NCI-H128 (cell line): ENCODE results near the gene SLC25A20.
"Not testable (repeated sequence)": the region's sequence is repeated elsewhere in the genome, so short reads cannot be mapped to it uniquely, and the experiment has no call there.

Source experiments
- DNase-seq: peaks from one replicate; lab custom pipeline; 2025; ENCODE audit not compliant: unreplicated experiment; lab: John Stamatoyannopoulos, UW

Gene SLC25A20

DNA sequence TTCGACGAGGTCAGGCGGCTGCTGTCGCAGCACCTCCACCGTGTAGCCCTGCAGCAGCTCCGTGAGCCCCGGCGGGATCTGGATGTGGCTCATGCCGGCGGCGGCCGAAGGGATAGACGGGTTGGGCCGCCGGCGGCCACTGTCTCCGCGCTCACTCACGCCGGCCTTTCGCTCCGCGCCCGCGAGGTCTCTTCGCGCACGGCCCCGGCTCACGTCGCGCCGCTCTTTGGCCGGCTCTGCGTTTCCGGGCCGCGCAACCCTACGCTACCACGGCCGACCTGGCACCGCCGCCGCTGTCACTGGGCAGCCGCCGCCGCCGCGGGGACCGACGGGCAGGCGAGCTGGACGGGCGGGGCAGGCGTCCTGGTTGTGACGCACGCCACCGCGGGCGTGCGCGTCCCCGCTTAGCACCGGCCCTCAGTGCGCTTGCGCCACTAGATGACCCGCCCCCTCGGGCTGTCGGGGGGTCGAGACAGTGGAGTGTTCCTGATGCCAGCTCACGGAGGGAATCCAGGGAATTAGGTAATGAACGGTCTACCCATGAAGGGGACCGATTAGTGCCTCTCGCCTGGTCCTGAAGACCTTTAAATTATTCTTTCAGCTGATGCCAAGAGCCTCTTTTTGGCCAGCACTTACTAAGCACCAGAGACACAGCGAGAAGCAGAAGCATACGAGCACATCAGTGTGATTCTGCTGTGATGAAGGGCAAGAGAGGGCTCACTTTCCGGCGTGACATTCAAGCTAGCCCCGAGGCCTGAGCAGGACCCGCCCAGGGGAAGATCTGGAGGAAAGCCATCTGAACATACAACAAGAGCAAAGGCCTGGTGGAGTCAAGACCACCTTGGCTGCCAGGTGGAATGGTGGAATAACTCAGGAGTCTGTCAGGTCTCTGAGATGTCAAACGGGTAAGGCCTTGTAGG, 50.9 kb downstream of the SLC25A20 start, which contains the start of gene PRKAR2A:
Gene PRKAR2A, minus strand, starts transcription at position 371 of the 920 bp plus-strand sequence. Its CDS starts 278 bp downstream, at position 93.
- DNase-seq, result peak; percentile 42

DNA sequence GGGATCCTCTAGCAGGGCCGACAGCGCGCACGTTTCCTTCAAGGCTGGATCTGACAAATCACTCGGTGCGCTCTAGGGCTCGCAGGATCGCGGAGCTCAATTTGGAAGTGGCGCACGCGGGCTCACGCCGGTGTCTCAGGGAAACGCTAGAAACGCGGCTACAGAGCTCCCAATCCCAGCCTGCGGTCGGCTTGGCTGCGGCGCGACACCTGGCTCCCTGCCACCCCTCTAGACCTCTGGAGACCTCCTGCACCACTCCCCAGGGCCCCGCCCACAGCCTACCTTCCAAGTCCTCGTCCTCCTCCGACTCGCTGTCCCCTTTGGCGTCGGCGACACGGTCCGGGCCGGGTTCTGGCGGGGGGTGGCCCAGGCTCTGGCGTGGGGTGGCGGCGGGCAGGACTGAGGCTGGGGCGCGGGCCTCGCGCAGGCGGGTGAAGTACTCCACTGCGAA, 51.6 kb downstream of the SLC25A20 start:
- peak; percentile 34 for DNase-seq

DNA sequence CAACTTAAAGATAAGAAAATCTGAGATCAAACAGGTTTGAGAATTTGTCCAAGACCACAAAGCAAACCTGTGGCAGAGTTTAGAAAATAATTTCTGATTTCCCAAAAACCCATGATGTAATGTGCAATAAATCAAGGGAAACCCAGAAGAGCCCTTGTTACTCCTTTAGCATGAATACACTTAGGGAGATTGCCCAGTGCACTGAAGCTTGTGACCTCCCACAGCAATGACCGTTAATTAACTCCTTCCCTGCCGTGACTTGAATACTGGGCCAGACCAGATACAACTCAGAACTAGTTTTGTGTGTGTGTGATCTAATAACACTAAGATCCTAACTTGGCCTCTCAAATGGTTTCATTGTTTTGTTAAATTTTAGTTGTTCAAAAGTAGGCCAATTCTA, 53.5 kb downstream of the SLC25A20 start:
- no peak for DNase-seq

DNA sequence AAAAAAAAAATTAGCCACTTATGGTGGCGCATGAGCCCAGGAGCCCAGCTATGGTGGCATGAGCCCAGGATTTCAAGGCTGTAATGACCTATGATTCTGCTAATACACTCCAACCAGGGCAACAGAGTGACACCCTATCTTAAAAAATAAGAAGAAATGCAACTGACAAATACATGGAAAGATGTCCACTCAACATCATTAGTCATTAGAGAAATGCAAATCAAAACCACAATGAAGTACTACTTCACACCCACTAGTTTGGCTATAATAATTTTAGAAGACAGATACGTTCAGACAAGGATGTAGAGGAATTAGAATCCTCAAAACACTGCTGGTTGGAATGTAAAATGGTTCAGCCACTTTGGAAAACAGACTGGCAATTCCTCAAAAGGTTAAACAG, 61.5 kb downstream of the SLC25A20 start:
- DNase-seq, result no peak

DNA sequence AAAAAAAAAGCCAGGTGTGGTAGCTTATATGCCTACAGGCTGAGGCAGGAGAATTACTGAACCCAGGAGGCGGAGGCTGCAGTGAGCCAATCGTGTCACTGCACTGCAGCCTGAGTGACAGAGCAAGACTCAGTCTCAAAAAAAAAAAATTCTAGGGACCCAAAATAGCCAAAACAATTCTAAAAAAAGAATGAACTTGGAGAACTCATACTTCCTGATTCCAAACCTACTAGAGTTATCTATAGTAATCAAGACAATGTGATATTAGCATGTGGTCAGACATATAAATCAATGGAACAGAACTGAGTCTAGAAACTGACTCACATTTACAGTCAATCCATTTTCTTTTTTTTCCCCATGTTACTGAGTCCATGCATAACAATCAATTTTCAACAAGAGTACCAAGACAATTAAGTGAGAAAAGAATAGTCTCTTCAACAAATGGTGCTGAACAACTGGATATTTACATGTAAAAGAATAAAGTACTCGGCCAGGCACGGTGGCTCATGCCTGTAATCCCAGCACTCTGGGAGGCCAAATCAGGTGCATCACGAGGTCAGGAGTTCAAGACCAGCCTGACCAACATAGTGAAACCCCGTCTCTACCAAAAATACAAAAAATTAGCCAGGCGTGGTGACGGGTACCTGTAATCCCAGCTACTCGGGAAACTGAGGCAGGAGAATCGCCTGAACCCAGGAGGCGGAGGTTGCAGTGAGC, 62.9 kb downstream of the SLC25A20 start:
- no peak for DNase-seq

DNA sequence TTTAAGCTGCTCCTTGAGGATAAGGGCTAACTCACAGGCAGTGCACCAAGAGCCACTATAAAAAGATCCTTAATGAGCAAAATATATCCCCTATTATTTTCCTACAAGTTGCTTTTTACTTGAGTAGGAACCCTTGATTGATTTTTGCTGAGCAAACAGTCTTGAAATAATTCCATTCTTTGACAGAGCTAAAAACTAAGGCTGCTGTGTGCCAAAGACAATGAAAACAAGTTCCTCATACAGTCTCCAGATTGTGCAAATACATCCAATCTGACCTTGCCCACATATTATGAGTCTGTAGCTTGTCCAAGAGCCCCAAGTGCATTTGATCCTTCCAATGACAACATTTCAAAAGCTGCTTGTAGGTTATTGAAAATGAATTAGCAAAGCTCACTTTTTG, 66.0 kb downstream of the SLC25A20 start:
- DNase-seq, result no peak

DNA sequence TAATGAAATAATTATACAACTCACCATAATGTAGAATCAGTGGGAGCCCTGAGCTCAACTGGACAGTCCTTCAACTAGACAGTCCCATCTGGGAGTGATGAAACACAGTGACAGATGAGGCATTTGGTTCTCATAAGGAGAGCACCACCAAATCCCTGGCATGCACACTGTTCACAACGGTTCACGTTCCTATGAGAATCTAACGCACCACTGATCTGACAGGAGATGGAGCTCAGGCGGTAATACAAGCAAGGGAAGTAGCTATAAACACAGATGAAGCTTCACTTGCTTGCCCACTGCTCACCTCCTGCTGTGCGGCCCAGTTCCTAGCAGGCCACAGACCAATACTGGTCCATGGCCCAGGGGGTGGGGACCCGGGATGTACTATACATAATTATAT, 68.0 kb downstream of the SLC25A20 start:
- no peak for DNase-seq

DNA sequence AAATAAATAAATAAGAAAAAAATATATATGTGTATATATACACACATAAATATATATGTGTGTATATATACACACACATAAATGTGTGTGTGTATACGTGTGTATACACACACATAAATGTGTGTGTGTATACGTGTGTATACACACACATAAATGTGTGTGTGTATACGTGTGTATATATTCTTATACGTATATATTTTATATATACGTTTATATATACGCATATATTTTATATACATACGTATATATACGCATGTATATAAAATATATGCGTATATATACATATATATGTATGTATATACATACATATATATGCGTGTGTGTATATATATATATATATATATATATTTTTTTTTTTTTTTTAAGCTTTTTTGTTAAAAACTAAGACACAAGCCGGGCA, 69.2 kb downstream of the SLC25A20 start:
- DNase-seq, result not testable (repeated sequence)

DNA sequence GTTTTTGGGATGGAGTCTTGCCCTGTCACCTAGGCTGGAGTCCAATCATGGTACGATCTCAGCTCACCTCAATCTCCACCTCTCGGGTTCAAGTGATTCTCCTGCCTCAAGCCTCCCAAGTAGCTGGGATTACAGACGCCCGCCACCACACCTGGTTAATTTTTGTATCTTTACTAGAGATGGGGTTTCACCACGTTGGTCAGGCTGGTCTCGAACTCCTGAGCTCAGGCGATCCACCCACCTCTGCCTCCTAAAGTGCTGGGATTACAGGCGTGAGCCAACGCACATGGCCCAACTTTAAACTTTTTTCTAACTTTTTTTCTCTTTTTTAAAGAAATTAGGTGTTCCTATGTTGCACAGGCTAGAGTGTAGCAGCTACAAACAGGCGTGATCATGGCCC, 70.8 kb downstream of the SLC25A20 start:
- DNase-seq, result not testable (repeated sequence)

DNA sequence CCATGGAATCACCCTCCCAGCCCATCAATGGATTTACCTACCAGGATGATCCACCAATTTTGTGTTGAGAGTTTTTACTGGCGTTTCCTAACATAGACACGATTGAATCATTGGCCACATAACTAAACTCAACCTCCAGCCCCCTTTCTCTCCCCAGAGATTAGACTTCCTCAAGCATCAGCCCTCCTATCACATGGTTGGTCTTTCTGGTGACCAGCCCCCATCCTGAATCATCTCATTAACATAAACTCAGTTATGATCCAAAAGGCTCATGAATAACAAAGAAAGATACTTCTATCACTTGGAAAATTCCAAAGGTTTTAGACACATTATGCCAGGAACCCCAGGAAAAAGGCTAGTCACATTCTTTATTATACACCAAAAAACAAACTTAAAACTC, 72.2 kb downstream of the SLC25A20 start:
- DNase-seq, result no peak

DNA sequence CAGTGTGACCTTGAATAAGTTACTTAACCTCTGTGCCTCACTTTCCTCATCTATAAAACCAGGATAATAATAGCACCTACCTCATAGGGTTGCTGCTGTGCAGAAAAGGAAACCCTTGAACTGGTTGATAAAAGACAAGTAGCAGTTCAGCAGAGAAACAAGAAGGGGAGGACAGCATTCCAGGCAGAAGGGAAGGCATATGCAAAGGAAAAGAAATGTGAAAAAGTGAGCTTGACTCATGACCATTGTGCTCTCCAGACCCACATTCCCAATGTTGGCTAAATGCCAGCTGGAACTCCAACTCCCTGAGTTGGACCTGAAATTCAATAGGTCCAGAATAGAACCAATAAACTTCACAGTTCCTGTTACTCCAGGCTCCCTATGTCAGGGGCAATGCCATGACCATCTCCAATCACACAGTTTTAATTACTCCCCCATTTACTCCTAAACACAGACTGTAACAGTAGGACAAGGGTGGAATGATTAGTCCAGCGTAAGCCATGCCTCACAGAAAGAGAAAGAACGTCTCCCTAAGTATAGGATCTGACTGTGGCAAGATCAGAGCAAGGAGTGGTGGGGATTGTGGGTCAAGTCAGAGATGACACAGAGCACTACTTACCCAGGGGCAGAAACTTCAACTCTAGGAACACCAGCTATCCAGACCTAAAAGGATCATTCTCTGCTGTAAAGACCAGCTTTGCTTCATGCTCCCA, 77.9 kb downstream of the SLC25A20 start:
- no peak for DNase-seq

DNA sequence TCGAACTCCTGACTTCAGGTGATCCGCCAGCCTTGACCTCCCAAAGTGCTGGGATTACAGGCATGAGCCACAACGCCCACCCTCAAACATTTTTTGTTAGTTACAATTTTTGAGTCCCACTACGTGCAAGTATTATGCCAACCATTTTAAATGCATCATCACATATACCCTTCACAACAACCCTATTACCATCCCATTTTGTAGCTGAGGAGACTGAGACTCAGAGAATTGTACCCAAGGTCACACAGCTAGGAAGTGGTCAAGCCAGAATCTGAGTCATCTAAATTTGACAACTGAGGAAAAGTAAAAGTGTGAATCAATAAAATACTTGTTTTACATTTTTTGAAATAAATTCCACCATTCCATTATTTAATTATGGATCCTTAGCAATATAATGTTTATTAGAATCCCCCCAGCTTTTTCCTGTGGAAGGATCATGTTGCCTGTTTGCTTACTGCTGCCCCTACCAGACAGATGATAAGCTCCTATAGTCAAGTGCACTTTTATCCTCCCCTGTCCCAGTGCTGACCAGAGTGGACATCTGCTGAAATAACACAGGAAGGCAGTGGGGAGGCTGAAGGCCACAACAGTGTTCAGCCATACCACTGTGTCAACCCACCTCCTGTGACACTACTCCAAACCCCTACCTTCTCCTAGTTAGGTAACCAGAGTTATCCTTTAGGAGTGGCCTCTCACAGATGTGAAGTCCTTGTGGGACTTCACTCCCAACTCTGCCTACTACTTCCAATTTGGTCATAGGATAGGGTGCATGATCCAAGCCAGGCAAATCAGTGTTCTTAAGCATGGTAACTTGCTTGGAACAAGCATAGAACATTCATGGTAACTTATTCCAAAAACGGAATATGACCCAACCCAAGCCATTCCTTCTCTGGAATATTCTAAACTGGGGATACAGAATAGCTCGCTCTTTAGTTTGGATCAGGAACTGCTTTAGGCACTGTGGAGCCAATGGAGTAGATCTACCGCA, 79.2 kb downstream of the SLC25A20 start:
- DNase-seq, result no peak

DNA sequence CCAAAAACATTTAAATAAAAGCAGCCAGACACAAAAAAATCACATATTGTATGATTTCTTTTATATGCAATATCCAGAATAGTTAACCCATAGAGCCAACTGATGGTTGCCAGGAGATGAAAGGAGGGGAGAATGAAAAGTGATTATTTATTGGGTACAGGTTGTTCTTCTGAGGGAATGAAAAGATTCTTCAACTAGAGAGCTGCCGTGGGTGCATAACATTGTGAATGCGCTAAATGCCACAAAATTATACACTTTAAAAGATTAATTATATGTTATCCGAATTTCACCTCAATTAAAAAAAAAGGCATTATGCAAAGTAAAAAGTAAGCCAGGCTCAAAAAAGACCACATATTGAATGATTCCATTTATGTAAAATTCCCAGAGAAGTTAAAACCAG, 87.2 kb downstream of the SLC25A20 start:
- DNase-seq, result no peak
